GM12892 (cell line): Measurements from ENCODE around the gene ANKRD27.

ENCODE experiments used
- DNase-seq: peaks from one replicate; pipeline ENCODE4 v3.0.0; 2011; ENCODE audit not compliant: insufficient read length
- FAIRE-seq: peaks from 2 replicates; lab custom pipeline; 2011; peaks lifted over from hg19 to GRCh38; lab: Jason Lieb, UNC
- POLR2A ChIP-seq: IDR thresholded peaks from 2 replicates; pipeline ENCODE4 v1.6.1; 2011; ENCODE audit warnings: low read depth, low read length, control low read depth
- POLR2AphosphoS5 ChIP-seq: IDR thresholded peaks from 2 replicates; pipeline ENCODE4 v1.6.1; 2011; ENCODE audit warnings: low read depth, low read length, control low read depth
- TAF1 ChIP-seq: IDR thresholded peaks from 2 replicates; pipeline ENCODE4 v1.6.1; 2011; ENCODE audit warnings: low read depth, mild to moderate bottlenecking, control low read depth, low read length, borderline replicate concordance

Gene ANKRD27

GRCh38 chr19:32570081-32570785 lies 104.7 kb downstream of the ANKRD27 start:
- DNase-seq (peak; percentile 23), FAIRE-seq (no peak)
- TF ChIP-seq POLR2AphosphoS5 (no peak), TAF1 (no peak), POLR2A (no peak)

GRCh38 chr19:32567486-32567885 lies 107.5 kb downstream of the ANKRD27 start:
- FAIRE-seq (no peak), DNase-seq (no peak)
- TF ChIP-seq POLR2A: no peak

GRCh38 chr19:32566246-32566830 lies 108.6 kb downstream of the ANKRD27 start:
- no peak for FAIRE-seq
- TF ChIP-seq TAF1 (no peak), POLR2AphosphoS5 (no peak), POLR2A (no peak)
- no peak for DNase-seq

GRCh38 chr19:32563761-32564160 lies 111.2 kb downstream of the ANKRD27 start:
- FAIRE-seq: no peak
- TF ChIP-seq TAF1 (no peak), POLR2AphosphoS5 (no peak), POLR2A (no peak)
- no peak for DNase-seq

GRCh38 chr19:32558607-32559228 lies 116.3 kb downstream of the ANKRD27 start:
- TF ChIP-seq POLR2AphosphoS5: no peak
- no peak for TF ChIP-seq POLR2A
- TF ChIP-seq TAF1: no peak
- DNase-seq: no peak
- no peak for FAIRE-seq

- DNase-seq: no peak
- no peak for TF ChIP-seq POLR2A
- TF ChIP-seq POLR2AphosphoS5: no peak
- TF ChIP-seq TAF1: no peak
- no peak for FAIRE-seq
Observed at GRCh38 chr19:32555786-32556185, 119.2 kb downstream of the ANKRD27 start.

GRCh38 chr19:32550666-32551065 lies 124.3 kb downstream of the ANKRD27 start:
- no peak for DNase-seq
- no peak for TF ChIP-seq POLR2A
- no peak for TF ChIP-seq POLR2AphosphoS5
- TF ChIP-seq TAF1: no peak
- no peak for FAIRE-seq
